NCI-H2227 (cell line): ENCODE data around the gene HOXD9.
A peak's percentile ranks its signal among the peaks of the same experiment; 100 is the strongest.

Experiments
- DNase-seq: peaks from one replicate; lab custom pipeline; 2025; ENCODE audit not compliant: unreplicated experiment; lab: John Stamatoyannopoulos, UW

The HOXD9 gene

DNA sequence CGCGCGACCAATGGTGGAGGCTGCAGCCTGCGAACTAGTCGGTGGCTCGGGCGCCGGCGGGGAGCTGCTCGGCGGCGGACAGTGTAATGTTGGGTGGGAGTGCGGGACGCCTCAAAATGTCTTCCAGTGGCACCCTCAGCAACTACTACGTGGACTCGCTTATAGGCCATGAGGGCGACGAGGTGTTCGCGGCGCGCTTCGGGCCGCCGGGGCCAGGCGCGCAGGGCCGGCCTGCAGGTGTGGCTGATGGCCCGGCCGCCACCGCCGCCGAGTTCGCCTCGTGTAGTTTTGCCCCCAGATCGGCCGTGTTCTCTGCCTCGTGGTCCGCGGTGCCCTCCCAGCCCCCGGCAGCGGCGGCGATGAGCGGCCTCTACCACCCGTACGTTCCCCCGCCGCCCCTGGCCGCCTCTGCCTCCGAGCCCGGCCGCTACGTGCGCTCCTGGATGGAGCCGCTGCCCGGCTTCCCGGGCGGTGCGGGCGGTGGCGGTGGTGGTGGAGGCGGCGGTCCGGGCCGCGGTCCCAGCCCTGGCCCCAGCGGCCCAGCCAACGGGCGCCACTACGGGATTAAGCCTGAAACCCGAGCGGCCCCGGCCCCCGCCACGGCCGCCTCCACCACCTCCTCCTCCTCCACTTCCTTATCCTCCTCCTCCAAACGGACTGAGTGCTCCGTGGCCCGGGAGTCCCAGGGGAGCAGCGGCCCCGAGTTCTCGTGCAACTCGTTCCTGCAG lies at the start of gene HOXD9:
TSS of gene HOXD9 (plus strand) at position 37 of the 728 bp plus-strand sequence. CDS start at position 87, 50 bp downstream.
- DNase-seq: peak; percentile 56

DNA sequence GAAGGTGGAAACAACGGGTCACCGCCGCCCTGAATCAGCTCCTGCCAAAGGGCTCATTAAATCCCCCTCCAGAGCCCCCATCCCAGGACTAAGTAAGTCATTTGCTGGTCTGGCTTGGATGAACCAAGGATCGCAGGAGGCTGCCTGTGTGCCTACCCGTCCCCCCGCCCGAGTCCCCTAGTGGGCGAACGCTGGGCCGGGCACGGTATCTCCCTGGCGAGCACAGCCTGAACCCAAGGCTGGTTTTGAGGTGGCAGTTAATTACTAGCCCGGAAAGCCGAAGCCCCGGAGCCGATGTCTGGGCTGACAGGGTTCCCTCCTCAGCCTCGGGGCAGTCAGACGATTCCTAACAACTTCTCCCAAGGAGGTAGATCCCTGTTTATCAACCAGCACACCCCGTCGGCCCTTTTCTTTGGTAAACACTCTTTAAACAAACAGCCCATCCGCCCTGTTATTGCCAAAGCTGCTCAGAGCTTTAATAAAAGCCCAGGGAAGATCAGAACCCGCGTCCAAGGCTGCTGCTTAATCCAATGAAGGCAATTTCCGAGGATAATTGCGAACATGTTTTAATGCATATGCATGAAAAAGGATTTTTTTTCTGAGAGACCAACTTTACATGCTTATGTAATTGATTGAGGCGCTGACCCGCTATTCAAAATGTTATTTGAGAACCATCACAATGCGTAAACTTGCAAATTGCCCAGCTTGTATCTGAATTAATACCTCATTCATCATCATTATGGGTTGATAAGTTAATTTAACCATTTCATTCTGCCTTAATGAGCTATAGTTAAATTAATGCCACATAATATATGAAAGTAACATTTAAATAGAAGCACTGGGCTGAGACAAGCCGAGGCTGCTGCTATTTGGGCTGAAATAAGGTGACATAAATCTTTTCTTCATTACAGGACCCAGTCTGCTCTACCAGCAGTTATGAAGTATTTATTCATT lies 49.3 kb upstream of the HOXD9 start:
- DNase-seq: no peak

DNA sequence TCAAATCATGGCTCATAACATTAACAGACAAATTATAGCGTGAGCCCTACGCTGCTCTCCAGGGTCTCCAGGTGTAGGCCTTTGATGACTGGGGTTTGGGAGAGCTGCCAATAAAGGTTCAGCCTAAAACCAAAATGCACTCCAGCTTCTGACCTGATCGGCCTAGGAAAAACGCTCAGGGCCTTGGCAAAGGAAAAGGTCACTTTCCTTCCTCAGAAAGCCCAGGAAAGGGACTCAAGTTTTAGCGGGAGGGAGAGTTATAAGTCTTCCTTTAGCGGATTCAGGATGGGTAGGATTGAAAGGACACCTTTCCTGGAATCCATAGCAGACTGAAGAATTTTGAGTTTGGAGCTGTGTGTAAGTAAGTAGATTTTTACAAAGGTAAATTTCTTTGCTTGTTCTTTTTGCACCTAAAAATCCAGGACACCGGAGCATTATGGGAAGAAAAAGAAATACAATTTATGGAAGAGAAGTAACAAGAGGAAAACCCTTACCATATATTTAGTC lies 47.5 kb upstream of the HOXD9 start:
- DNase-seq: no peak

DNA sequence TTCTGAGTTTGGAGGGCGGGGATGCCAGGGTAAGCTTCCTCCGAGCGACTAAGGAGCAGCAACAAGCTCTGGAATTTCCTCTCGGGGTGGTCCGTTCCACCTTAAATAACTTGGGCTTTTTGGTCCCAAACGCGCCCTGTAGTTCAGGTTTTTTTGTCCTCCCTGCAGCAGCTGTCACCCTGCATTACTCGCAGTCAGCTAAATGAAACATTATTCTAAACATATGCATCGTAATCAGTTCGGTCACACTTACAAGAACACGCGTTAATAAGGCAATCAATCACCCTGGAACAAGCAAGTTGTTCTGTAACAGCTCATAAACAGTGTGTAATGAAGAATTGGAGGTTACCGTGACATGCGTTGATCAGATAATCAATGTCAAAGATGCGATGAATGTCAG lies 47.0 kb upstream of the HOXD9 start:
- DNase-seq: peak; percentile 36

DNA sequence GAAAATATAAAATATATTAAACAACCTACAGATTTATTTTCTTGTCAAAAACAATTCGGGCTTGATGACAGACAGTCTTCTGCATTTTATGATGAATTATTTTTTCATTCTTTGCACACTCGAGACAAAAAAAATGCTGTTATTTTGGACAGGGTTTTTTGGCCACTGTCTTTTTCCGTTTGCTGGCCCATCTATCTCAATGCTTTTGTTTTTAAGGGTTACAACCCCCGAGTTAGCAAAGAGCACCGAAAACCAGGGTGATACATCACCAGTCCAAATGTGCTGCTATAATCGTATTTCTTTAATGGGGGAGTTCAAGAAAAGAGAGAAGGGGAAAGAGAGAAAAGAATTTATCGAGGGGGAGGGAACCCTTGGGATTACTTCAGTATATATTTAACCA lies 46.5 kb upstream of the HOXD9 start:
- no peak for DNase-seq

DNA sequence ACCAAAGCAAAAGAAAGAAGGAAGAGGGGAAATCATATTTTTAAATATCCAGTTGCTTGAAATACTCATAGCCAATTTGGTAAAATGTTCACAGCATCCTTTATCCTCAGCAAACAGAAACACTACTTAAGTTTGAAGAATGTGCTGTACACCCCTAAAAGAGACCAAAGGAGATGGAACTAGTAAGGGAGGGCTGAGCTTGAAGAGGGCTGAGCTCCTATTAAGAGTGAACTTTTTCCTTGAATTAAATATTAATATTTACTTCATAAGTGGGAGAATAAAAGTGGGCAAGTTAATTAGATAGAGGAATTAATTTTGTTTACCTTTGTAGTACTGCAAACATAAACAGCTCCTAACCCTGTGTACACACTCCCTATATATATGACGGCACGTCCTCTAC lies 45.7 kb upstream of the HOXD9 start:
- DNase-seq: no peak

DNA sequence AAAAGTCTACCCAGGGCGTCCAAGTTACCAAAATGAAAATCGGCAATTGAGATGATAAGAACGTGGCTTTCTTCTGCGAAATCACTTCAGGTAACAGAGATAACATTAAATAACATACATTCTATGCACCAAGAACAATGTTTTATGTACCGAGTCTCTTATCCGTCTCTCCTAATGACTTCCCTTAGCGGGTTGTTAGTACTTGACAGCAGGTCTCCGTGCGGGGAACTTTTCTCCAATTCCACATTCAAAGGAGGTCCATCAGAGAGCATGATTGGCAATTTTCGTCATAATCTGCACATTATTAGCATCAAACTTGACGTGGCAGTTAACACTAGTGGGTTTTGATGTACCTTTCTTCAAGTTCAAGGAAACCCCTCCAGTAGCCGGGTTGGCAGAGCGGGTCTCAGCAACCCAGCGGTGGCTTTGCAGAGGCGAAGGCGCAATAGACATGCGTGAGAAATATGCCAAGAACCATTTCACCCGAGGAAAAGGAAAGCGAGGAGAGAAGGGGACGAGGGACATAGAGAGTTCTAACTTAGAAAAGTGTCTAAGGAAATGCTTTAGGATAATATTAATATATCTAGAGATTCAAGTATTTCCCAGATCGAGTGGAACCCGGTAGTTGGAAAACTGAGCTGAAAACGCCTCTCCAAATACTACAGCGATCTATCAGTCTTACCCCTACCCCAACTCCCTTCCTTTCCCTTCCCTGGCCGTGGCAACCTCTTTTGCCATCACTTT lies 43.8 kb upstream of the HOXD9 start:
- peak; percentile 49 for DNase-seq

DNA sequence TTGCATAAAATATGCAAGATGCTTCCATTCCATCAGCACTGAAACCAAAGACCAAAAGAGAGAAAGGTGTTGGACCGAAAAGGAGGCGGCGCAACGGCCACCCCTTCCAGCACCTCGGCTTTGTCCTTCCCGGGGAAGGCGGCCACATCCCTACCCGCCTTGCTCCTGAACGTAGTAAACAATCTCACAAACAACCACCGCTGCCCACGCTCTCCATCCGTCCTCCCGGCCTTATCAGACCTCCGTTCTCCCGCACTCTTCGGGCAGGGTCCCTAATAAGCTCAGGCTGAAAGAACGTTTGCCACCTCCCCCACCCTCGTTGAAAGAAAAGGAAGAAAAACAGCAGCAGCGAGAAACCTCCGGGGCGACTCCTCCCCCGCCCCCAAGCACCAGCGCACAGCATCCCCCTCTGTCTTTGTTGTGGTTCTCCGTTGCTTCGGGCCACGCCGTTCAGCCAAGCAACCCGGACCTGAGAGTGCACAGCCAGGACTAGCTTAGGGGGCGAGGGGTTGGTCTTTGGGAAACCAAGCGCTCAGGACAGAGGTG lies 43.2 kb upstream of the HOXD9 start:
- DNase-seq: peak; percentile 67

DNA sequence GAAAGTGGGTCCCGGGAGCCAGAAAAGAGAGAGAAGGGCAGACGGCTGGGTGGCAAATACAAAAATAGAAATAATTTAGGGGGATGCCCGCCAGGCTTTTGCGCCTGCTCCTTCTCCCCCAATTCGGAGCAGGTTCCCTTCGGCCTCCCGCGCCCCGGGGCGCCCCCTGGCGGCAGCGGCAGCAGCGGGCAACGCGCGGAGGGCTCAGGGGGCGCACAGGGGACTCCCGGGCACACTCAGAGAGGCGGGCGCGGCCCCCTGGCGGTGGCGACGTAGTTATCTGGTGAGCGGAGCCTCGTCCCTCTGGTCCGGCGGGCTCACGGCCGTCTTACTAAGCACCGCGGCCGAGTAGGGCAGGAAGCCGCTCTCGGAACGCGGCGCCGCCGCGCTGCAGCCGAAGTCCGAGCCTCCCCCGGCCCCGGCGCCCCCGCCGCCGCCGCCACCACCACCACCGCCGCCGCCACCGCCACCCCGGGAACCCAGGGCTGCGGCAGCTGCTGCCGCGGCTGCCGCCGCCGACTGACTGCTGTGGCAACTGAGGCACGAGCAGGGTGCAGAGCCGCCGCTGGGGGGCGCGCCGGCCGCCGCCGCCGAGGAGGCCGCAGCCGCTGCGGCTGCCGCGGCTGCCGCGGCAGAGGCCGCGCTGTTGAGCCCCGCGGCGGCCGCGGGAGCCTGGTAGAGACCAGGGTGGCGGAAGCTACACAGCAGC lies 42.5 kb upstream of the HOXD9 start:
- peak; percentile 93 for DNase-seq

DNA sequence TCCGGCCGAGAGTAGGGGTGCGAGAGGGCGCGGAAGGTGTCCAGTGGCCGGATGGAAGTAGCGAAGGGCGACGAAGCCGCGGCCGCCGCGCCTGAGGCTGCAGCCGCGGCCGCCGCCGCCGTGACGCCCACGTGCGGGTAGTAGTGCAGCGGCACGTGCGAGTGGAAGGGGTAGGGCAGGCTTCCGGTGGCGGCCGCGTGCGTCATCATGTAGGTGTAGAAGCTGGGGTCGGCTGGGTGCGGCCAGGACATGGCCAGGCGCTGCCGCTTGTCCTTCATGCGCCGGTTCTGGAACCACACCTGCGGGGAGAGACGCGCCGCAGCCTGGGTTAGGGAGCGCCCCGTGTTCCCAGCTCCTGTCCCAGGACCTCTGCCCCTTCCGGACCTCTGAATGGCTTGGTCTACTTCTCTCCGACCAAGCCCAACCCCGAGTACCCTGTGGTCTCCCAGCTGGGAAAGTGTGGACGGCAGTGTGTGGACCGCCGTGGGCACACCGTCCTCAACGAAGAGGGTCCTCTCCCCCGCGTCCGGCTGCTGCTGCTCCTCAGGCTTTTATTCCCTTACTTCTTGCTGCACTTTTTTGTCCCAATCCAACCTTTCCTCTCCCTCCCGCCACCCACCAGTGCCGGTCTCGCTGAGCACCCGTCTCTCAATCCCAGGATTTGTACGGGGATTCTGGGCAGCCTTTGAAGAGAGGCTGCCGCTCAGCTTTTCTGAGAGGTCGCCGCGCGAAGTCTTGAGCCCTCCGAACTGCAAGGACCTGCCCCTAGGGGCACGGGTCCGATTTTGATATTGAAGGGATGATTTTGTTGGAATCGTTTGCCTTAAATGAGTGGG lies 41.8 kb upstream of the HOXD9 start:
- no peak for DNase-seq

DNA sequence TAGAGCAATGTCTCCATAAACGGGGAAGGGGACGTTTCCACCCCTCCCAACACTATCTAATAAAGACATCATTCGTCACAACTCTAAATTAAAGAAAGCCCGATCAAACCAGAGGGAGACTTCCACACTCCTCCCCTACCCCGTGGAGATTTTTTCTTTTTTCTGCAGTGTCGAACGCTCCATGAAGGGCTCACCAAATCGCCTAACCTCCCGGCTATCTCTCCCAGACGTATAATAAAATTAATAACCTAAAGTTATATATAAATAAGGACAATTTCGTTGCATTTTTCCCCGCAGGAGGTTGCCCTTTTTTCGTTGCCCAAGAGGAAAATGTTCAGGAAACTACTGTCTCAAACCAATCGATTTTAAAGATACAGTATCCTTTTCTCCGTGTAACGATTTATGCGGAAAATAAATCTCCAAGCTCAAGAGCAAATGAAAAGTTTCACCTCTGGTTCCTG lies 41.1 kb upstream of the HOXD9 start:
- no peak for DNase-seq

DNA sequence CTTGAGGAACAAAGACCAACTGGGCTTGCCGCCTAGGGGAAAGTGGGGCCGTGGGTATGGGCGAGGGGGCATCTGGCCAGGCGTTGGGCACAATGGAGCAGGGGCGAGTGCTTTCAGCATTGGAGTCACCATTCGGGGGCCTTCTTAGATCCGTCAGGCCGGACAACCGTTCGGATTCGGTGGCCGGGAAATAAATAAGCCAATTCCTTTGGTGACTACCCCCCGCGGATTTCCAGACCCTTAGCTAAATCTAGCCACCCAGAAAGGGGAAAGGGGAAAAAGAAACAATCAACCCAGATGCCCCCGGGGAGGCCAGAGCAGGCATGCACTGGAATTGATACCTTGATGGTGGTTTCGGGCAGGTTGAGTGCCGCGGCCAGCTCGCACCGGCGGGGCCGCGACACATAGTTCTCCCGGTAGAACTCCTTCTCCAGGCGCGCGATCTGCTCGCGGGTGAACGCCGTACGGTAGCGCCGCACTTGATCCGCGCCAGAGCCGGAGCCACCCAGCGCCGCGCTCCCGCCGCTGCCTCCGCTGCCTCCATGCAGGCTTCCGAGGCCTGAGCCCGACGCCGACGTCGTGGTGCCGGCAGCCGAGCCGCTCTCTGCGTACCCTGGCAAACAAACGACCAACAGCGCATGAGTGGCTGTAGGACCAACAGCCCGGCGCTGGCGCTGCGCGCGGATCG lies 40.5 kb upstream of the HOXD9 start:
- no peak for DNase-seq

DNA sequence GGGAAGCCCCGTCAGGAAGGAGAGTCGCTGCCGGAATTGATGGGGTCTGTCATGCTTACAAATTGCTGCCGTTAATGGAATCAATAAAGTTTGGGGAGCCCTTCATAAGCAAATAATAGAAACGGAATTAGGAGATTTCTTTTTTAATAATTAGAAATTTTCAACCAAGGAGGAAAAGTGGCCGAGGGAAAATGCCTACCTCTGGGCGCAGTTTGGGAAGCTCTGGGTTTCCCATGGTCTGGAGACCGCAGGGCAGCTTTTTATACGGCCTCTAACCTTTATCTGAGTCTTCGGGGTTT lies 40.0 kb upstream of the HOXD9 start:
- no peak for DNase-seq

DNA sequence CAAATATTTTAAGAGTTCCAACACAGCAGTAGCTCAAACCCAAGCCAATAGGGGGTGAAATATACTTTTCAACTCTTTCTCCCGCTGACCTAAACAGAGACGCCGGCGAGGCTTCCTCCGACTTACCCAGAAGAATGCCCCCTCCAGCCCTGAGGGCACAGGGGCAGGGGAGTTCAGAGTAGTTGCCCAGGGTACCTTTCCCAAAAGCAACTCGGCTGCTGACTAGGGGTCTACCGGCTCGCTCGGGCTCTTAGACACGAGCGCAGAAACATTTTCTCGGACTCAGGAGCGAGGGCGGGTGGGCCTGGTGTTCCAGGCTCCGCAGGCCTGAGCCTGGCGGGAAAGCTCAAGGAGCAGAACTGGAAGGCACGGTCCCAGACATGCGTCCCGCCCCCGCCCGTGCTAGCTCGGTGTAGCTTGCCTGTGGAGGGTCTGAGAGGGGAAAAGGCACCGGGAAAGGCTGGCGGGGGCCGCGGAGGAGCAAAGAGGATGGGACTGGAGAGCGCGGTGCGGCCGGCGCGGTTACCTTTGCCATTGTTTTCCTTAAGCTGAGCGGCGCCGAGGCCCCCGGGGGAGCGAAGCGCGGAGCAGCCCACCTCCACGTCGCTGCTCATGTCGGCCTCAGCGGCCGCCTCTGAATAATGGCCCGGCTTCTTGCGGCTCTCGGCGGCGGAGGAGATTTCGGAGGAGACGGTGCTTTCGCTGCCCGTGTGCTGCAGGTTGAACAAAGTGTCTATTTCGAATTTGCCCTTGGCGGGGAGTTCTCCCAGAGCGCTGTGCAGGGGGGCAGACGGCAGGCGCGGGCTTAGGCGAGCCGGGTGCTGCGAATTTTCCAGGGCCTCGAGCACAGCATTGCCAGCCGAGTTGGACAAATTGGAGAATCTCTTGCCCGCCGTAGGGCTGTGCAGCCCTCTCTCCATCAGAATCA lies 39.4 kb upstream of the HOXD9 start:
- peak; percentile 64 for DNase-seq

DNA sequence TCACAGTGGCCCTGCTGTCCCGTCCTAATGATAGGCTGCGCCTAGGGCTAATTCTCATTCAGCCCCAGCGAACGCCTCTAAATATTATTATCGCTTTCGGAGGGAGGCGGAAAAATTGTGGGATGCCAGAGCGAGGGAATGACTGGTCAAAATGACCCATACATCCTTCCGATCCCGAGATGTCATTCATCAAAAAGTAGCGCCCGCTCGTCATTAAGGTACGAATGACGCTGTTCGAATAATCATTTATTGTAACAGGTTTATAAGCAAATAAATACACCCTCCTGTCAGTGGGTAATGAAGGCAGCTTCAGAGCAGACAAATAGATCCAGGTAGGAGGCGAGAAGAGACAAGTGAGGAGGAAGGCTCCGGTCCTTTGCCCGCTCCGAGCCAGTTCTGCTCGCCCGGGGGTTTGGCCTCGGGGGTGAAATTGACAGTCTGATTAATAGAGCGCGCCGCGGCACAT lies 38.7 kb upstream of the HOXD9 start, which contains the start of gene EVX2:
TSS of gene EVX2 (minus strand) at position 167 of the 466 bp plus-strand sequence. CDS start 186 bp downstream, outside the sequence.
- DNase-seq: no peak

DNA sequence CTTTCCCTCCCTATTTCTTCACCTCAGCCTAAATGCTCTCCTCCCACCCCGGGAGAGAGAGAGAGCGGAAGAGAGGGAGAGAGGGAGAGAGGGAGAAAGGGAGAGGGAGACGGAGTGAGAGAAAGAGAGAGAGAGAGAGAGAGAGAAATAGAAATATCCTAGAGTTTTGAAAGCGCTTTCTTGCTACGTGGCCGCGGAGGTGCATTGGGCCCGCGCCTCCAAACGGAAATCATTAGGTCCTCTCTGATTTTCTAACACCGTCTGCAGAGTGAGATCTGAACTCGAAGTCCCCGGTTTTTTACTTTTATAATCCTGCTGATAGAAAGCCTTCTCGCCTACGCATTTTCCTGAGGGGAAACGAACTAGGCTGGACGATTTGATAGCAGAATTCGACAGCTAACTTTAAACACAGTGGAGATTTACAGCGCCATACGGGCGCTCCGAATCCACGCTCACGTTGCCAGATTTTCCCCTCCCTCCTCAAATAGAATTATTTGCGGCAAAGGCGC lies 37.9 kb upstream of the HOXD9 start:
- DNase-seq: no peak

DNA sequence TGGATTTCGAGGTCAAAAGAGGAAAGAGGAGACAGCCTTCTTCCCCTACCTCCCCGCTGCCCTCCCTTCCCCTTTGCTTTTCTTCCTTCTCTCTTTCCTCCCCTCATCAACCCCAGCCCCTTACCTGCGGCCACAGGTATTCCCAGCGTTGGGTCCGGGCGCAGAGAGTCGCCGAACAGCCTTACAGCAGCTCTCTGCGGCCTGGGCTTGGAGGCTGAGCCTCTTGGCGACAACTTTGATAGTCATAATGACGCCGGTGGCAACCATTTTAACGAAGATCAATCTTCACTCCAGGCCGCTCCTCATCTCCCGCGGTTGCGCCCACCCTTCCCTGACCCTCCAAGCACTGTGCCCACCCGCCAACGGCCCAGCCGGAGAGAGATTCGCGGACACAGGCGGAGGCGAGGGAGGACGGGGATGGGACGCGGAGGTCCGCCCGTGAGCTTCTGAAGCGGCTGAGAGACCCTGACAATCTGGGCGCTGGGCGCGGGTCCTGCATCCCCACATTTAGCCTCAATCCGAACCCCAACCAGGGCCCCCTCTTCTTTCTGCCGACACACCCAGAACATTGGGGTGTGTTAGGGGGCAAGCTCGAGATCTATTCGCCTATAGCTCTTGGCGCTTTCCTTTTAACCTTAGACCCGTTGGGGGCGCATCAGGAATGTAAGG lies 37.3 kb upstream of the HOXD9 start:
- DNase-seq: no peak
